ENCODE data around the gene SAPCD1. TPM values are rescaled to one million over a fixed set of nuclear protein-coding genes. Genes with fewer than 3 reads are reported as not detected.

SAPCD1 gene
- total RNA-seq, 1 experiment from 2014 or later: 18.2 TPM

DNA sequence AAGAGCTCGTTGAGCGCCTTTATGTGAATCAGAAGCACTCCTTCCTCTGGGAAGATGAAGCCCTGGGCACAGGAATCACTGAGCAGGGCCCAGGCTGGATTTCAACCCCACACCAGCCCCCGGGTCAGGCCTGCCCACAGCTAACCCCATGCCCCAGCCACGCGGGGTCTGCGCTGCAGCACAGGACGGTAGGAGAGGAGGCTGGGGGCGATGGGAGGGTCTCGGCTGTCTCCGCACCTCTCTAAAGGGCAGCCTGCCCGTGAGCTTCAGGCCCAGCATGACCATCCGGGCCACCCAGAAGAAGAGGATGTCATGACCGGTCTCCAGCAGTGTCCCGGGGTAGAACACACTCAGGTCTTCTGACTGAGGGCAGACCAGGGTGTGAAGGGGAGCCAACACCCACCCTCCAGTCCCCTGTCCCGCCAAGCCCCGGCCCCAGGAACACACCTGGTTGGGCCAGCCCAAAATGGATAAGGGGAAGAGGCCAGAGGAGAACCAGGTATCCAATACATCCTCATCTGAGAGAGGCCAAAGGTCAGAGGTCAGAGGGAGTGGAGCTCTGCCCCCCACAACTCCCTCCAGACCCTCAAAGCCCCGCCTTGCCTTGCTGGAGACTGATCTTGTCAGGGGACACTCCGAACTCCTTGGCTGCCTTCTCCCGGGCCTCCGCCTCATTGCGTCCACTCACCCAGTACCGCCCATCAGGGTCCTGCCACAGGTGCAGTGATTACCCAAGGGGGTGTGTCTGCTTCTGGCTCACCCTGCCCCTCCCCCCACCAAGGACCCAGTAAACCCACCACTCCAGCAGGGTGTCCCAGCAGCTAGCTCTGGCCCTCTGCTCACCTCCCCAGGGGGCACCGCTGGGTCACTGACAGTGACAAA, 19.0 kb downstream of the SAPCD1 start:
- ChIA-PET RAD21 (ENCODE audit: low non-redundant PET in 1 of 2, low total read pairs in 2 of 2, uncharacterized antibody in 2 of 2, unreplicated experiment in 2 of 2) (no interaction called here), POLR2A (no interaction called here), CTCF (no interaction called here)
- Histone ChIP-seq H3K36me3 (ENCODE audit: control insufficient read depth in 1 of 2, insufficient read depth in 2 of 2, low read length in 2 of 2) (peaks cover 31 to 57% of the 10 kb centered on the region in 2 experiments), H3K4me2 (ENCODE audit: low read length) (no peak overlapping the region), H3K4me3 (replicated peaks in 1 of 2; ENCODE audit: low read depth in 1 of 2, low read length in 2 of 2) (no peak overlapping the region), H3K79me2 (ENCODE audit: insufficient read depth, low read length) (peaks cover 5% of the 10 kb centered on the region; the same call in 1 of the 2 replicates), H2AFZ (ENCODE audit: low read depth, low read length, poor library complexity, severe bottlenecking) (no peak overlapping the region), H4K20me1 (ENCODE audit: insufficient read depth) (no peaks in the 10 kb centered on the region), H3K27ac (ENCODE audit: low read depth, low read length) (no peak overlapping the region; the same call in 1 of the 2 replicates), H3K4me1 (ENCODE audit: control insufficient read depth in 1 of 2, insufficient read depth in 2 of 2, low read length in 2 of 2) (peaks cover 15 to 21% of the 10 kb centered on the region in 2 experiments), H3K9me2 (ENCODE audit: insufficient read depth) (no peaks in the 10 kb centered on the region), H3K9me3 (ENCODE audit: control insufficient read depth in 1 of 2, insufficient read depth in 1 of 2, low read depth in 1 of 2, low read length in 2 of 2) (no peaks in the 10 kb centered on the region), H3K9ac (ENCODE audit: low read length) (no peak overlapping the region), H3K27me3 (ENCODE audit: insufficient read depth, low read length) (no peaks in the 10 kb centered on the region)
- ATAC-seq: no peak
- no TSS peak for BruUV-seq (replicated peaks)
- DNase-seq (ENCODE audit: low read depth, low spot score): no peak
- intact Hi-C loops (cut with micrococcal nuclease): no loop called here
- TF ChIP-seq EZH2 (IDR thresholded peaks at IDR 0.05) (no peak), RAD21 (IDR thresholded peaks at IDR 0.05; ENCODE audit: low read depth) (no peak), YY1 (IDR thresholded peaks at IDR 0.05; ENCODE audit: extremely low read depth, insufficient replicate concordance, low read depth, low read length) (no peak), EZH2phosphoT487 (IDR thresholded peaks at IDR 0.05; ENCODE audit: borderline replicate concordance) (no peak), ZNF274 (IDR thresholded peaks at IDR 0.05; ENCODE audit: low read depth, low read length) (no peak), FOSL1 (IDR thresholded peaks at IDR 0.05; ENCODE audit: low read depth) (no peak), CEBPB (IDR thresholded peaks at IDR 0.05; ENCODE audit: low read depth) (no peak), CBX3 (IDR thresholded peaks at IDR 0.05; ENCODE audit: low read depth) (no peak), EGR1 (IDR thresholded peaks at IDR 0.05; ENCODE audit: low read depth) (no peak), POLR2A (IDR thresholded peaks at IDR 0.05; ENCODE audit: borderline replicate concordance, extremely low read depth, insufficient read depth, insufficient read length) (no peak), SRF (IDR thresholded peaks at IDR 0.05; ENCODE audit: low read depth) (no peak), POLR2AphosphoS5 (IDR thresholded peaks at IDR 0.05; ENCODE audit: low read depth, low read length) (no peak), ZFX (IDR thresholded peaks at IDR 0.05) (no peak)
- TF ChIP-seq, protein P1, sequence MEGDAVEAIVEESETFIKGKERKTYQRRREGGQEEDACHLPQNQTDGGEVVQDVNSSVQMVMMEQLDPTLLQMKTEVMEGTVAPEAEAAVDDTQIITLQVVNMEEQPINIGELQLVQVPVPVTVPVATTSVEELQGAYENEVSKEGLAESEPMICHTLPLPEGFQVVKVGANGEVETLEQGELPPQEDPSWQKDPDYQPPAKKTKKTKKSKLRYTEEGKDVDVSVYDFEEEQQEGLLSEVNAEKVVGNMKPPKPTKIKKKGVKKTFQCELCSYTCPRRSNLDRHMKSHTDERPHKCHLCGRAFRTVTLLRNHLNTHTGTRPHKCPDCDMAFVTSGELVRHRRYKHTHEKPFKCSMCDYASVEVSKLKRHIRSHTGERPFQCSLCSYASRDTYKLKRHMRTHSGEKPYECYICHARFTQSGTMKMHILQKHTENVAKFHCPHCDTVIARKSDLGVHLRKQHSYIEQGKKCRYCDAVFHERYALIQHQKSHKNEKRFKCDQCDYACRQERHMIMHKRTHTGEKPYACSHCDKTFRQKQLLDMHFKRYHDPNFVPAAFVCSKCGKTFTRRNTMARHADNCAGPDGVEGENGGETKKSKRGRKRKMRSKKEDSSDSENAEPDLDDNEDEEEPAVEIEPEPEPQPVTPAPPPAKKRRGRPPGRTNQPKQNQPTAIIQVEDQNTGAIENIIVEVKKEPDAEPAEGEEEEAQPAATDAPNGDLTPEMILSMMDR (IDR thresholded peaks at IDR 0.05 in 2 of 3, conservative IDR thresholded peaks at IDR 0.05 in 1 of 3; ENCODE audit: borderline replicate concordance in 1 of 3, insufficient read depth in 1 of 3, low read depth in 2 of 3, low read length in 2 of 3): no peak
- TF ChIP-seq, protein P2, sequence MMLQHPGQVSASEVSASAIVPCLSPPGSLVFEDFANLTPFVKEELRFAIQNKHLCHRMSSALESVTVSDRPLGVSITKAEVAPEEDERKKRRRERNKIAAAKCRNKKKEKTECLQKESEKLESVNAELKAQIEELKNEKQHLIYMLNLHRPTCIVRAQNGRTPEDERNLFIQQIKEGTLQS (IDR thresholded peaks at IDR 0.05): no peak
- TF ChIP-seq, protein P3, sequence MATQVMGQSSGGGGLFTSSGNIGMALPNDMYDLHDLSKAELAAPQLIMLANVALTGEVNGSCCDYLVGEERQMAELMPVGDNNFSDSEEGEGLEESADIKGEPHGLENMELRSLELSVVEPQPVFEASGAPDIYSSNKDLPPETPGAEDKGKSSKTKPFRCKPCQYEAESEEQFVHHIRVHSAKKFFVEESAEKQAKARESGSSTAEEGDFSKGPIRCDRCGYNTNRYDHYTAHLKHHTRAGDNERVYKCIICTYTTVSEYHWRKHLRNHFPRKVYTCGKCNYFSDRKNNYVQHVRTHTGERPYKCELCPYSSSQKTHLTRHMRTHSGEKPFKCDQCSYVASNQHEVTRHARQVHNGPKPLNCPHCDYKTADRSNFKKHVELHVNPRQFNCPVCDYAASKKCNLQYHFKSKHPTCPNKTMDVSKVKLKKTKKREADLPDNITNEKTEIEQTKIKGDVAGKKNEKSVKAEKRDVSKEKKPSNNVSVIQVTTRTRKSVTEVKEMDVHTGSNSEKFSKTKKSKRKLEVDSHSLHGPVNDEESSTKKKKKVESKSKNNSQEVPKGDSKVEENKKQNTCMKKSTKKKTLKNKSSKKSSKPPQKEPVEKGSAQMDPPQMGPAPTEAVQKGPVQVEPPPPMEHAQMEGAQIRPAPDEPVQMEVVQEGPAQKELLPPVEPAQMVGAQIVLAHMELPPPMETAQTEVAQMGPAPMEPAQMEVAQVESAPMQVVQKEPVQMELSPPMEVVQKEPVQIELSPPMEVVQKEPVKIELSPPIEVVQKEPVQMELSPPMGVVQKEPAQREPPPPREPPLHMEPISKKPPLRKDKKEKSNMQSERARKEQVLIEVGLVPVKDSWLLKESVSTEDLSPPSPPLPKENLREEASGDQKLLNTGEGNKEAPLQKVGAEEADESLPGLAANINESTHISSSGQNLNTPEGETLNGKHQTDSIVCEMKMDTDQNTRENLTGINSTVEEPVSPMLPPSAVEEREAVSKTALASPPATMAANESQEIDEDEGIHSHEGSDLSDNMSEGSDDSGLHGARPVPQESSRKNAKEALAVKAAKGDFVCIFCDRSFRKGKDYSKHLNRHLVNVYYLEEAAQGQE (IDR thresholded peaks at IDR 0.05; ENCODE audit: low read depth): no peak
- TF ChIP-seq, protein P4, sequence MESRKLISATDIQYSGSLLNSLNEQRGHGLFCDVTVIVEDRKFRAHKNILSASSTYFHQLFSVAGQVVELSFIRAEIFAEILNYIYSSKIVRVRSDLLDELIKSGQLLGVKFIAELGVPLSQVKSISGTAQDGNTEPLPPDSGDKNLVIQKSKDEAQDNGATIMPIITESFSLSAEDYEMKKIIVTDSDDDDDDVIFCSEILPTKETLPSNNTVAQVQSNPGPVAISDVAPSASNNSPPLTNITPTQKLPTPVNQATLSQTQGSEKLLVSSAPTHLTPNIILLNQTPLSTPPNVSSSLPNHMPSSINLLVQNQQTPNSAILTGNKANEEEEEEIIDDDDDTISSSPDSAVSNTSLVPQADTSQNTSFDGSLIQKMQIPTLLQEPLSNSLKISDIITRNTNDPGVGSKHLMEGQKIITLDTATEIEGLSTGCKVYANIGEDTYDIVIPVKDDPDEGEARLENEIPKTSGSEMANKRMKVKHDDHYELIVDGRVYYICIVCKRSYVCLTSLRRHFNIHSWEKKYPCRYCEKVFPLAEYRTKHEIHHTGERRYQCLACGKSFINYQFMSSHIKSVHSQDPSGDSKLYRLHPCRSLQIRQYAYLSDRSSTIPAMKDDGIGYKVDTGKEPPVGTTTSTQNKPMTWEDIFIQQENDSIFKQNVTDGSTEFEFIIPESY (IDR thresholded peaks at IDR 0.05; ENCODE audit: extremely low read depth, insufficient replicate concordance, low read length): no peak

Data from HCT116 (cell line).